NCI-H146 (cell line): ENCODE data around the gene HSD17B8.

Experiments used
- DNase-seq: peaks from one replicate; lab custom pipeline; 2025; lab: John Stamatoyannopoulos, UW

Gene HSD17B8

GRCh38 chr6:33171016-33171879 lies 33.2 kb upstream of the HSD17B8 start:
- no peak for DNase-seq

- no peak for DNase-seq
Observed at GRCh38 chr6:33171880-33172687, 32.4 kb upstream of the HSD17B8 start.

- no peak for DNase-seq
Observed at GRCh38 chr6:33172688-33173534, 31.5 kb upstream of the HSD17B8 start.

- no peak for DNase-seq
Observed at GRCh38 chr6:33173535-33174180, 30.8 kb upstream of the HSD17B8 start.

- DNase-seq, result no peak
Observed at GRCh38 chr6:33174784-33175183, 29.7 kb upstream of the HSD17B8 start.

GRCh38 chr6:33175436-33176069 lies 28.9 kb upstream of the HSD17B8 start:
- no peak for DNase-seq

- DNase-seq, result no peak
Observed at GRCh38 chr6:33176906-33177305, 27.5 kb upstream of the HSD17B8 start.

GRCh38 chr6:33177552-33178446 lies 26.7 kb upstream of the HSD17B8 start:
- no peak for DNase-seq

- no peak for DNase-seq
Observed at GRCh38 chr6:33178755-33179475, 25.5 kb upstream of the HSD17B8 start.

GRCh38 chr6:33181141-33181540 lies 23.3 kb upstream of the HSD17B8 start:
- DNase-seq, result no peak

GRCh38 chr6:33183071-33183683 lies 21.3 kb upstream of the HSD17B8 start:
- no peak for DNase-seq

GRCh38 chr6:33185190-33185589 lies 19.3 kb upstream of the HSD17B8 start:
- no peak for DNase-seq

- no peak for DNase-seq
Observed at GRCh38 chr6:33185654-33186187, 18.7 kb upstream of the HSD17B8 start.

GRCh38 chr6:33187809-33188208 lies 16.6 kb upstream of the HSD17B8 start:
- DNase-seq, result no peak

GRCh38 chr6:33189164-33189563 lies 15.3 kb upstream of the HSD17B8 start:
- no peak for DNase-seq

GRCh38 chr6:33189625-33190448 lies 14.6 kb upstream of the HSD17B8 start:
- DNase-seq, result no peak

- no peak for DNase-seq
Observed at GRCh38 chr6:33190504-33191107, 13.8 kb upstream of the HSD17B8 start.
